Suprapubic skin (tissue), 4 donors: ENCODE results near the gene TSPAN14. TPM values are rescaled to one million over a fixed set of nuclear protein-coding genes. Genes with fewer than 3 reads are reported as not detected.

Experiments
- DNase-seq, 2 donors: peaks; one replicate each; pipeline ENCODE4 v3.0.0-alpha.2; 2019; ENCODE audit warnings: low spot score in 2 of 2
- H3K27ac ChIP-seq: fragments of 200-600 bp; sonication (generic); one replicate; pipeline ENCODE4 v1.5.1; 2019
- H3K27me3 ChIP-seq: fragments of 200-600 bp; sonication (generic); one replicate; pipeline ENCODE4 v1.5.1; 2019
- H3K36me3 ChIP-seq: fragments of 200-600 bp; sonication (generic); one replicate; pipeline ENCODE4 v1.5.1; 2019
- H3K4me1 ChIP-seq: fragments of 200-600 bp; sonication (generic); one replicate; pipeline ENCODE4 v1.5.1; 2019
- H3K4me3 ChIP-seq: fragments of 200-600 bp; sonication (generic); one replicate; pipeline ENCODE4 v1.5.1; 2019; ENCODE audit warnings: mild to moderate bottlenecking
- H3K9me3 ChIP-seq: fragments of 200-600 bp; sonication (generic); one replicate; pipeline ENCODE4 v1.5.1; 2019
- EP300 ChIP-seq: sonication (generic); formaldehyde crosslinking; IDR thresholded peaks from one replicate; pipeline ENCODE4 v1.6.1; 2017; ENCODE audit warnings: antibody characterized with exemption
- POLR2A ChIP-seq, 2 donors: fragments of 450-650 bp; IDR thresholded peaks; one replicate each; pipeline ENCODE4 v1.6.1; 2017; ENCODE audit warnings: antibody characterized with exemption in 2 of 2, mild to moderate bottlenecking in 2 of 2, moderate library complexity in 2 of 2
- POLR2AphosphoS5 ChIP-seq, 3 donors: sonication (generic); formaldehyde crosslinking; IDR thresholded peaks; one replicate each; pipeline ENCODE4 v1.6.1; 2017; ENCODE audit warnings: antibody characterized with exemption in 3 of 3
- WGBS: methylation state at CpG from one replicate; pipeline ENCODE4 v1.1.5; 2018; 5-methylcytosine and 5-hydroxymethylcytosine counted together
- total RNA-seq, 4 donors: library from RNA; depleted of rRNA; stranded (reverse); fragments of >200 nt; gene quantifications; one replicate each; pipeline ENCODE4 v1.1.0, GENCODE V29; 2016
- TF ChIP-seq, protein P1 (sequence below), 2 donors: fragments of 200-600 bp in 1 of 2; fragments of 450-650 bp in 1 of 2; sonication (generic) in 1 of 2; IDR thresholded peaks; one replicate each; pipeline ENCODE4 v1.5.1; 2016 to 2019; ENCODE audit warnings: antibody characterized with exemption in 2 of 2, mild to moderate bottlenecking in 1 of 2, moderate library complexity in 1 of 2

Gene TSPAN14
- total RNA-seq, 4 donors from 2014 or later: 99.7 to 145 (median 122) TPM

DNA sequence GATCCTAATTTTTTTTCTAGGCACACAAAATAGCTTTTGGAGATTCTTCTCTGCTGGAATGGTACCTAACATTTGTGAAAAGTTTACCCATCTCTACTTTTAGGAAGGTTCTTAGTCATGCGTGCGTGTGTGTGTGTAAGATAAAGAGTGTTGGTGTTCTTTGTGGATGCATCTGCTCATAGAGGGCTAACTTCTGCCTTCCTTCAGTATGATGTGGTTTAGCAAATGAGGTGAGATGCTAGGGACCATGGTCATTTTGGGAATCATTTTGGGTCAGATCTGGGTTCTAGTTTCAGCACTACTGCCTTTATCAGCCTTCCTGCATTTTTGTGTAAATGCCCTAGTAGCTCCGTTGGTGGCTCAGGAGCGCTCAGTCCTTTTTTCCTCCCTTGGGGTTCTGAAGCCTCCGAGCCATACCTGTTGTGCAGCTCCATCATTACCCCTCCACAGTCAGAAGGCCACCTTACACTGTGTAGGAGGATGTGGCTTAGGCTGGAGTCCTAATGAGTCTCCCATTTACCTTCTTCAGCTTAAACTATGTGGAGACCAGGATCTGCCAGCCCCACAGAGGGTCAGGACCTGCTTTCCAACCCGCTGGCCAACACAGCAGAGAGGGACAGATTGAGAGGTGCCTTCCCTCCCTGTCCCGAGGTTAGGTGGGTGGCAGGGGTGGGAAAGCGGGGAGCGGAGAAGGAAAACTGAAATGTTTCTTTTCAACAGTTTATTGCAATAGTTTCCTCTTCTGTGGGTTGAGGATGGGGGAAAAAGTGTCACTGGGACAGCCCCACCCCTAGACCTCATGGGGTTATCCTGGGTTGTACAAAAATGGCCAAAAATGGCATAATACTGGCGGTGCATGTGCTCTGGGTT lies 31.2 kb downstream of the TSPAN14 start:
- 79% methylated on average over 10 of the region's 10 CpGs for WGBS
- peak in 1 of 2 donors; percentile 59 for DNase-seq

DNA sequence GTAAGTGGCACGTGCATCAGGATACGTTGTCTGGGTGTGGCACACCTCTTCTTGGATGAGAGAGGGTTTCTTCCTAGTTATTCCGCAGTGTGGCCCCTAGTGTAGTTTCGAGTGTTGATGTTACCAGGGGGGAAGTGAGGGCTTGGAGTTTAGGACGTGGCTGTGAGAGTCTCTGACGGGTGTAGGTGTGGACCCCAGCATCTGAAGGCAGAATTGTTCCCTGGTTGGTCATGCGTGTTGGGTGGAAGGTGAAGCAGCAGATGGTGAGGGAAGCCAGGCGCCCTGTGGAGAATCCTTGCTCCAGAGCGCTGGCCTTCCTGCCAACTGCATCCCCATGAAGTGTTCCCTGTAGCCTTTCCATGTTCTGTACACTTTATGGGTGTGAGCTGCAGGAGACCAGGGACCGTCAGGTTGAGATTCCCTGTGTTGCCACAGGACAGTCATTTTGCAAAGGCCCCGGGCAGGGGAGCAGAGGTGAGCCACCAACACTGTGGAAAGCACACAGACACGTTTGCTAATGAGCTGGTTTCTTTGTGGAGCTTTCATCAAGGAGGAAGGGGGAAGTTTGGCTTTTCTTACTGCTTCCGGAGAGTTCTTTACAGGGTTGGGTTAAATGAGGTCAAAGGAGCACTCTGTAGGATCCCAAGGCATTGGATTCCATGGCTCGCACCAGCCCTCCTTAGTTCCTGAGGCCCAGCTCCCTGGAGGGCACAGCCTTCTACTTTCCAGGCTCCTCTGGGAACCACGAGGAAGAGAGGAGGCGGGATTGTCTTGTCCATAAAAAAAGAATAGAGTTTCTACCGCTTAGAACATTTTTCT lies 32.0 kb downstream of the TSPAN14 start:
- H3K9me3 ChIP-seq: no peaks in the 10 kb centered on the region
- TF ChIP-seq, protein P1, sequence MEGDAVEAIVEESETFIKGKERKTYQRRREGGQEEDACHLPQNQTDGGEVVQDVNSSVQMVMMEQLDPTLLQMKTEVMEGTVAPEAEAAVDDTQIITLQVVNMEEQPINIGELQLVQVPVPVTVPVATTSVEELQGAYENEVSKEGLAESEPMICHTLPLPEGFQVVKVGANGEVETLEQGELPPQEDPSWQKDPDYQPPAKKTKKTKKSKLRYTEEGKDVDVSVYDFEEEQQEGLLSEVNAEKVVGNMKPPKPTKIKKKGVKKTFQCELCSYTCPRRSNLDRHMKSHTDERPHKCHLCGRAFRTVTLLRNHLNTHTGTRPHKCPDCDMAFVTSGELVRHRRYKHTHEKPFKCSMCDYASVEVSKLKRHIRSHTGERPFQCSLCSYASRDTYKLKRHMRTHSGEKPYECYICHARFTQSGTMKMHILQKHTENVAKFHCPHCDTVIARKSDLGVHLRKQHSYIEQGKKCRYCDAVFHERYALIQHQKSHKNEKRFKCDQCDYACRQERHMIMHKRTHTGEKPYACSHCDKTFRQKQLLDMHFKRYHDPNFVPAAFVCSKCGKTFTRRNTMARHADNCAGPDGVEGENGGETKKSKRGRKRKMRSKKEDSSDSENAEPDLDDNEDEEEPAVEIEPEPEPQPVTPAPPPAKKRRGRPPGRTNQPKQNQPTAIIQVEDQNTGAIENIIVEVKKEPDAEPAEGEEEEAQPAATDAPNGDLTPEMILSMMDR (IDR thresholded peaks at IDR 0.05): no peak
- no peak for TF ChIP-seq EP300
- no peak for TF ChIP-seq POLR2AphosphoS5 (IDR thresholded peaks at IDR 0.05)
- TF ChIP-seq POLR2A (IDR thresholded peaks at IDR 0.05): no peak
- peak in 1 of 2 donors; percentile 68 for DNase-seq
- H3K36me3 ChIP-seq: peaks cover 25% of the 10 kb centered on the region
- peaks cover 79% of the 10 kb centered on the region for H3K4me1 ChIP-seq
- H3K27me3 ChIP-seq: no peaks in the 10 kb centered on the region
- no peak overlapping the region for H3K4me3 ChIP-seq
- 59% methylated on average over 16 of the region's 17 CpGs for WGBS
- H3K27ac ChIP-seq: peak overlapping the region; percentile 58

More for the DNA sequence above, 31.2 kb downstream of the TSPAN14 start:
- Histone ChIP-seq H3K36me3 (peaks cover 17% of the 10 kb centered on the region), H3K27ac (peak overlapping the region; percentile 68), H3K4me1 (peaks cover 71% of the 10 kb centered on the region), H3K27me3 (no peaks in the 10 kb centered on the region), H3K9me3 (no peaks in the 10 kb centered on the region), H3K4me3 (no peak overlapping the region)
- TF ChIP-seq POLR2A (IDR thresholded peaks at IDR 0.05): no peak
- no peak for TF ChIP-seq POLR2AphosphoS5 (IDR thresholded peaks at IDR 0.05)
- TF ChIP-seq, protein P1 (IDR thresholded peaks at IDR 0.05): no peak
- no peak for TF ChIP-seq EP300

DNA sequence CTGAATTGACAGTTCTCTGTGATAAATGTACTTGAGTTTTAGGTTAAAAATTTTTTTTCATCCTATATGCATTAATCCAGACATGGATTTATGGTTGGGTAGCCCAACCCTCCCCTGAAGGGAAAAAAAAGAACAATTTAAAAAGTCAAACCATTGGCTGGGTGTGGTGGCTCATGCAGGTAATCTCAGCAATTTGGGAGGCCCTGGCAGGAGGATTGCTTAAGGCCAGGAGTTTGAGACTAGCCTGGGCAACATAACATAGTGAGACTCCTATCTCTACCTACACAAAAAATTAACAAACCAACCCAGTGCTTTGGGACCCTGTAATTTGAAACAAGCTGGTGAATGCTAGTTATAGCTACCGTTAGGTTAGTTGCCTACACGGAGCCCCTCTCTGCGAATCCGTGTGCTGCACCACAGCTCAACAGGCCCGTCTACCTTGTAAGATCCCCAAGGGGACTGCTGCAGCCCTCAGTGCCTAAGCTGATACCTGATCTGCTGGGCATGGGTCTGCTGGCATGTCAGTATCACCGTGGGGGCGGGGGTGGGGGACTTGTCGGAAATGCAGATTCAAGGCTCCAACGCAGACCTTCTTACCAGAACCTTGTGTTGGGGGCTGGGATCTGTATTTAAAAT lies 32.8 kb downstream of the TSPAN14 start:
- no peak overlapping the region for H3K4me3 ChIP-seq
- H3K9me3 ChIP-seq: no peaks in the 10 kb centered on the region
- TF ChIP-seq EP300: no peak
- TF ChIP-seq POLR2A (IDR thresholded peaks at IDR 0.05): no peak
- TF ChIP-seq, protein P1 (IDR thresholded peaks at IDR 0.05): no peak
- no peak for TF ChIP-seq POLR2AphosphoS5 (IDR thresholded peaks at IDR 0.05)
- peaks cover 86% of the 10 kb centered on the region for H3K4me1 ChIP-seq
- WGBS: 97% methylated on average over 6 of the region's 9 CpGs
- no peak for DNase-seq
- H3K27me3 ChIP-seq: no peaks in the 10 kb centered on the region
- peak overlapping the region; percentile 58 for H3K27ac ChIP-seq
- H3K36me3 ChIP-seq: peaks cover 31% of the 10 kb centered on the region

DNA sequence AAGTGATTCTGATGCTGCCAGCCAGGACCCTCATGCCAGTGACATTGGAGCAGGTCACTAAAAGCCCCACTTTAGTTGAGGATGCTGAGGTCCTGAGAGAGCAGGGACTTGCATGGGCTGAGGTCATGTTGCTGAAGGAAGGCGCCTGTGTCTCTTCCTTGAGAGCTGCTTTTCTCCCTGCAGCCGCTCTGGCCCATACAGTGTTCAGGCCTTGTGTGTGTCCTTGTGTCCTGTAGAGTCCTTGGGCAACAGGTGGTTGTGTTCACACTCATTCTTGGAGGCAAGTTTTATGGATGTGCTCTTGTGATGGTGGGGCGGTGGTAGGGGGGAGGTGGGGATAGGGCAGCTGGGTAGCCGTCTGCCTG lies 33.3 kb downstream of the TSPAN14 start:
- Histone ChIP-seq H3K4me3 (no peak overlapping the region), H3K27me3 (no peaks in the 10 kb centered on the region), H3K4me1 (peaks cover 91% of the 10 kb centered on the region), H3K27ac (no peak overlapping the region), H3K36me3 (peaks cover 34% of the 10 kb centered on the region), H3K9me3 (no peaks in the 10 kb centered on the region)
- no peak for DNase-seq
- WGBS: 91% methylated on average over 4 of the region's 4 CpGs
- TF ChIP-seq POLR2AphosphoS5 (IDR thresholded peaks at IDR 0.05) (no peak), POLR2A (IDR thresholded peaks at IDR 0.05) (no peak), EP300 (no peak)
- TF ChIP-seq, protein P1 (IDR thresholded peaks at IDR 0.05): no peak
